NCI-H510A (cell line): ENCODE results near the gene BAIAP2.

ENCODE experiments used
- DNase-seq: peaks from one replicate; lab custom pipeline; 2025; lab: John Stamatoyannopoulos, UW

The BAIAP2 gene

DNA sequence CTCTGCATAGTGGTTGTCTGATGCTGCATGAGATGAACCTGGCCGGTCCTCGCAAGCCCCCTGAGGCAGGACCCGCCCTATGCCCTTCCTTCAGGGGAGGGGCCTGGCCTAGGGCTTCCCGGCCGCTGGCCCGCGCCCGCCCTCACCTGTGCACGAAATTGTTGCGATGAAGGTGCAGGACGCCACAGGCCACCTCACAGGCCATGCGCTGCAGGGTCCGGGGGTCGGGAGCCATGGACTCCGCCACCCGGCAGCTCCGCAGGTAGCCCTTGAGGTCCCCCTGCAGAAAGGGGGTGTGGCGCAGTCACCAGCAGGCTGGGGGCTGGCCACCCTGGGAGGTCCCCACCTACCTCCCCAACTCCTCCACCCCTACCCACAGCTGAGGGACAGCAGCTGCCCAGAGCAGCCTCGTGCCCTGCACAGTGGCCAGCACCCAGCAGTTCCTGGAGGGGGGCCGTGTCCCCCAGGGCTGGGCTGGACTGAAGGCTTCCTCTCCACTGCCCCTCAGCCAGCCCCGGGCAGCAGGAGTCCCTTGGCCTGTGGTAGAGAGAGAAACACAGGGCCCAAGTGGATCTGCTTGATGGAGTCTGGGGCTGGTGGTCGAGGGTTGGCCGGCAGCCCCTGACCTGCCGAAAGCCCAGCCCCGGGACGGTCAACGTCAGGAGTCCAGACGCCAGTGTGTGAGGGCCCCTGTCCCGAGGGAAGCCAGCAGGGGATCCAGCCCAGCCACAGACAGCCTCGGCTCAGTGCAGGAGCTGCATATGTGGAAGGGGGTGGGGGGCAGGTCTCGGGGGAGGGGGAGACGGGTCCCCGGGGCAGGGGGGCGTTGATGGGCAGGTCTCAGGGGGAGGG is 91.6 kb downstream of the BAIAP2 start:
- no peak for DNase-seq

DNA sequence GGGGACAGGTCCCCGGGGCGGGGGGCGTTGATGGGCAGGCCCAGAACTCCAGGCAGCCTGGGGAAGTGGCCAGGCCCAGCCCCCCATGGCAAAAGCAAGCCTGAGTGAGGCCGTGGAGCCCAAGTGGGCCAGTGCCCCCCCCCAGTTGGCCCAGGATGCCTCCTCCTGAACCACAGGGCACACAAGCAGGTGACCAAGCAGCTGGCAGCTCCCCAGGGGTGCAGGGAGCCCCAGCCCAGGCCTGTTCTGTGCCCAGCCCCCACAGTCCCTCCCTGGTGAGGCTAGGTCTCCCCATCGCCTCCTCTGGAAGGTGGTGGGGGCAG is 92.1 kb downstream of the BAIAP2 start:
- DNase-seq = no peak

DNA sequence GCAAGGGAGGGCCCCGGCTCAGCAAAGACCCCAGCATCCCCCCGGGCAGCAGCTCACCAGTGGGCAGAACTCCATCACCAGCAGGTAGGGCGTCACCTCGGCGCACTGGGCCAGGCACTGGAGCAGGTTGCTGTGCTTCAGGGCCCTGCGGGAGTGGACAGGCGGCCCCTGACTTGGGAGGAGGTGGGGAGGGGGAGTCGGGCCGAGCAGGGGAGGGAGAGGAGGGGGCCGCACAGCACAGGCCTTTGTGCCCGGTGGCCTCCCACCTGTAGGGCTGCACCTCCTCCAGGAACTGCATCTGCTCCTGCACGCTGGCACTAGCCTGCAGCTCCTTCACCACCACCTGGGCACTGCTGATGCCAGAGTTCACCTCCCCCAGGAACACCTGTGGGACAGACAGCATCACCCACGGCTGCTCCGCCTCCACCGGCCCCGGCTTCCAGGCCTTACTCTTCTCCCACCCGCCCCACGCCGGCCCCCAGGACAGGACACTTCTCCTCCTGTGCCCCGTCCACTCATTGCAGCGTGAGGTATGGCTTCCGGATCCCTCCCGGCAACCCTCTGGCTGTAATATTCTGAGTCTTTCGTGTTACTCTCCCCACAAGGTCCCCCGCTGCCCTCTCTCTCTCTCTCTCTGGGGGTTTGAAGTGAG is 92.7 kb downstream of the BAIAP2 start:
- no peak for DNase-seq

DNA sequence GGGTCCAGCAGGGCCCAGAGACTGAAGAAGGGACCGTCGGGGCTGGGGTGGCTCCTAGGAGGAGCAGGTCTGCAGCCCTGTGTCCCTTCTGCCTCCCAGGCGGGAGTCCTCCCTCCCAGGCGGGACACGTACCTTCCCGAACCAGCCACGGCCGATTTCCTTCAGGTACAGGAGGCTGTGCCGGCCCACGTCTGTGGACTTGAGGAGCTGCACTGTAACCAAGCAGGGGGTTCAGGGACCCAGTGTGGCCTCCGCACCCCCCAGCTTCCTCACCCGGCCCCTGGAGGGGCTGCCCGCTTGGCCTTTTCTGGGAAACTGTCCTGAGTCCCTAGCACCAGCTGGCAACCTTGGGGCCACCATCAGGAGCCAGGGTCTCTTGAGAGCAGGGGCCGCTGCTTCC is 93.4 kb downstream of the BAIAP2 start:
- no peak for DNase-seq

DNA sequence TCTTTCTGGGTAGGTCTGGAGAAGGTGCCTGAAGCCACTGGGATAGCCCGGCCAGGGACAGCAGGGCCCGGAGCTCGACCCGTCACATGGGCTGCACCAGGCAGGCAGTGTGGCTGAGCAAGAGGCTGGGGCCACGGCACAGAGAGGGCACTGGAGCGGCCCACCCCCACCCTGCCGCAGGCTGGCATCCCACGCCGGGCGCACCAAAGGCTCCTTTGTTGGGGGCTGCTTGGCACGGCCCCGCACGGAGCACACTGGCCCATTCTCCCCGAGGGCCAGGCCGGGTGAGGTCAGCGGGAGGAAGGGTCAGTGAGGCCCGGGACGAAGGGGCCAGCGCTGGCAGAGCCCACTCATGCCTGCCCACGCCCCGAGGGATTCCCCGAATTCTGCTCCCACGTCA is 93.8 kb downstream of the BAIAP2 start:
- DNase-seq = no peak

DNA sequence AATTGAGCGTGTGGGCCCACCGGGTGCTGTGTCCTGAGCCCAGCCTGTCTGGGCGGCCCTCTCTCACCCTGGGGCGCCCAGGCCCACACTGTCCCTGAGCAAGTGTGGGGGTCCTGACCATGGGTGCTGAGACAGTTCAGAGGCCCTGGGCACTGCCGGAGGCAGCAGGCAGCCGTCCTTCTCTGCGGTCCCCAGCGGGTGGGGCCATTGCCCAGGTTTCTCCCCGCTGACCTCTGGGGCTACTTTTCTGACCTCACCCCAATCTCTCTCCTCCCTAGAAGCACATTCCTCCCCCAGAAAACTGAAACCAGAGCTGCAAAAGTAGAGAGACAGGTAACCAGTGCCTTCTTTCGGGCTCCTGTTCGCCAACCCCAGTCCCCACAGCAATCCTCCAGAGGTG is 94.3 kb downstream of the BAIAP2 start:
- DNase-seq = no peak

DNA sequence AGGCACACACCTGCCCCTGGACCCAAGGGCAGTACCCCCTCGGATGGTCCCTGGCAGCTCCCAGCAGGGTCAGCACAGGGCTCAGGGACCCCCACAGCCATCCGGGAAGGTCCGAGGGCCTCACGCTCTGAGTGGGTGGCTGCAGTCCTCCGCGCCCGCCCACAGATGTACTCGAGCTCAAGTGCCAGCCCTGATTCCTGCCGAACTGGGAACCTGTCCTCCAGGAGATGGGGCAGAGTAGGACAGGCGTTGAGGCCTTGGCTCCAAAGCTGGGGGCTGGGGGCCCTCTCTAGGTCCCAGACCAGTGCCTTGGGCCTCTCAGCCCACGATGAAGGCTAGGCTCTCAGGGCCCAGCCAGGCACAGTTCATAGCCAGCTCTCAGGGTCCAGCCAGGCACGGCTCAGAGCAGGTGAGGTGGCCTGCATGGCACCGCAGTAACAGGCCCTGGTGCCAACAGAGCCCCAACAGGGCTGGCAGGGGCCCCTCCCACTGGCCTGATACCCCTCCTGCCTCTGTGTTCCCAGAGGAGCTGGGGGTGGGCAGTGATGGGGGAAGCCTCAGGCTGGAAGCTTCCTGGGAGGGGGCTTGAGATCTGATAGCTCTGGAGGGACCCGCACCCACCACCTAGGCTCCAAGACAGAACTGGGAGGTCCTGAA is 94.9 kb downstream of the BAIAP2 start:
- no peak for DNase-seq

DNA sequence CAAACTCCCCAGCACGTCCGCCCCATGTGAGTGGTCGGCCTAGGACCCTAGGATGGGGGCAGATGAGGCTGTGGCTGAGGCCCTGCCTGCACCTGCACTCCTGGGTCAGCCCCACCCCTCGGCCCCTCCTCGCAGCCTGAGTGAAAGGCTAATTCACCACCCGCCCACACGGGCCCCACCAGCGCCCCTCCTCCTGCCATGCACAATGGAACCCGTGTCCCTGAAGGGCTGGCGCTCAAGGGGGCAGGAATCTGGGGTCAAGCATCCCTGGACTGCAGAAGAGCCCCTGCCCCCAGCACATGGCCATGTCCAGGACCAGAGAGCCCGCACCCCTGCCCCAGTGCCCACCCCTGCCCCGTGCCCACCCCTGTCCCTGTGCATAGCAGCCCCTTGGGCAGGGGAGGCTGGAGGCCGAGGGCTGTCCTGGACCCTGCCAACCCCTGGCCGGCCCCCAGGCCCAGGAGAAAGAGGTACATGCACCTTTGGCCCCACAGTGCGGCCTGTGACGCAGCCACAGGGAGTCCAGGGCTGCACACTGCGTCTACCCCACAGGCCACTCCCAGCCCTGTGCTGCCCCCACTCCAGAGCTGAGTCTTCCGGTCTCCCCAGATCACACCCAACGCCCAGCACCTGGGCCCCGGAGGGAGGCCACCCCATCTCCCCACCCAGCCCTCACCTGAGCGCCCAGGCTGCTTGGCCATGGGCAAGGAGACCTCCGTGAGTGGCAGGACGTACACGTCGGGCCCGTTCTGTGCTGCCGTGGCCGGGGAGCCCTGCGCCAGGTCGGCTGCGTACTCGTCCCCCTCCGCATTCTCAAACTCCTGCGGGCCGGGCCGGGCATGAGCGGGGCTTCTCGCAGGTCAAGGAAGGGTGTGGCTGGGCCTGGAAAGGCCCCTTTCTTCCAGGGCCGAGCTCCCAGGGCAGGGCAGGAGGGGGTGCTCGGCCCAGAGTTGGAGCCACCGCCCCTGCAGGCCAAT is 95.7 kb downstream of the BAIAP2 start:
- no peak for DNase-seq

DNA sequence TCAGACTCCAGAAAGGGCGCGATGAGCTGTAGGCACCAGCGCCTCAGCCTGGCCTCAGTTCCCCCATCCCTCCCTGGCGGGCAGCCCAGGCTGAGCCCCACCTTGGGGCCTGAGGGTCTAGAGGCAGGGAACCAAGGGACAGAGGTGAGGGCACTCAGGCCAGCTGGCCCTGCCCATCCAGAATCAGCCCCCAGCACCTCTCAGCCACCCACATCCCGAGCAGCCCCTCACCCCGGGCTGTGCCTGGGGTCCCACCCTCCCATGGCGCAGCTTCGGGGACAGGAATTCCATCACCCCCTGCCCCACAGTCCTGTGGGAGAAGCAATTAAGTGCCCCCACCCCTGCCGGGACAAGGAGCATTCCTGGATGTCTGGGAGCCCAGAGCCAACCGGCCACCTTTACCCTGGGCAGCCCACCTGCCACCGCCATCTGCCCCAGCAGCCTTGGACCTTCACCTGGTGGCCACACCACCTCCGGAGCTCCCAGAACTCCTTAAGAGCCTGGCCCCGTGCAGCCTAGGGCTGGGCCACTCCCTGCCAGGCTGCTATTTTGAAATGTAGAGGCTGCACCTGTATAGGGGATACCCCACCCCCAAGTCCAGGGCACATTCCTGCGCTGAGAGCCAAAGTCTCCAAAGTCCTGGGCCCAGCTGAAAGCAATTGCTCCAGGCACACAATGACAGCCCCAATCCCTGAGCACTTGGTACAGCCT is 96.7 kb downstream of the BAIAP2 start:
- no peak for DNase-seq

DNA sequence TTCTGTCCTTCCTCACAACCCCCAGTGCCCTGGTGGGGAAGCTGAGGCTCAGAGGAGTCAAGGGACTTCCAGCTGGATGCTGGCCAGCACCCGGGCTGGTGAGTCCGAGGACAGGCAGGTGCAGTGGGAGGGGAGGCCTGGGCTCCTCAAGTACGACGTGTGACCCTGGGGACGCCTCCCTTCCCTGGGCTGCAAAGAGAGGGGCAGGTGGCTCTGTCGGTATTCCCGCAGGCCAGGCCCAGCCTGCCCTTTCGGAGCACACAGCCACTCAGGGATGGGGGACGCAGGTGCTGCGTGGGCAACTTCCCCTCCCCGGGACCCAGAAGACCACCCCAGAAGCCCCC is 97.2 kb downstream of the BAIAP2 start:
- no peak for DNase-seq

DNA sequence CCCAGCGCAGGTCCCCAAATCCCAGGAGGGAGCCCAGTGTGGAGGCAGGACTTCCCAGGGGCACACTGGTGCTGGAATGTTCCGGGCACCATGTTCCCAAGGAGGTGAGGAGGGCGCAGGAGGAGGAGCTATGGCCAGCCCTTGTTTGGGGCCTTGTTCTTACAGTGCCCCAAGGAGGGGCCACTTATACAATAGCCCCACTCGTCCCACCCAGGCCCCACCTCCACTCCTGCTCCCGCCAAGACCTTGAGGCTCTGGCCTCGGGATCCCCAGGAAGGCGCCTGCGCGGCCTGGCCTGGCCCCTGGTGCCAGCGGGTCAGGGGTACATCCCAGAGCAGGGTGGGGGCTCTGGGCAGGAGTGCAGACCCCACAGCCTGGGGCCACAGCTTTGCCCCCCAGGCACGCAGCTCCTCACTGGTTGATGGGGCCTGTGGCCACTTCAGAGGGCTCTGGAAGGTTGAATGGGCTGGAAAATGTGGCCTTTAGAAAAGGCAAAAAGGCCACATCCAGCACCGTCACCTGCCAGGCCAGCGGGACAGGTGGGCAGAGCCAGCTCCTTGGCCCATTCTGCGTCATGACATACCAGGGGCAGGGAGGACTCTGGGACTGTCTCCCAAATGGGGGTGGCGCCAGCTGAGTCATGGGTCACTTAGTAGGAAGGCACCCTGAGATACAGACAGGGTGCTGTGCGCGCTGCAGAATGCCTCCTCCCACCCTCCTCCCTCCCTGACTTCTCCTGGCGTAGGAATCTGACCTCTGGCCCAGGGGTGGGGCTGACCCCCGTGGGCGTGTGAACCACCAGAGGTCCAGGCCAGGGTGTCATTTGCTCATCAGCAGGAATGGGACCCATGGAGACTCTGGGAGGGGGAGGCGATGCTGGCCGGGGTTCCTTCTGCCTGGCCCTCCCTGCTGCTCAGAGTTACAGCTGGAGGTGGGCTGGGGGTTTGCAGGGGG is 98.1 kb downstream of the BAIAP2 start:
- no peak for DNase-seq

DNA sequence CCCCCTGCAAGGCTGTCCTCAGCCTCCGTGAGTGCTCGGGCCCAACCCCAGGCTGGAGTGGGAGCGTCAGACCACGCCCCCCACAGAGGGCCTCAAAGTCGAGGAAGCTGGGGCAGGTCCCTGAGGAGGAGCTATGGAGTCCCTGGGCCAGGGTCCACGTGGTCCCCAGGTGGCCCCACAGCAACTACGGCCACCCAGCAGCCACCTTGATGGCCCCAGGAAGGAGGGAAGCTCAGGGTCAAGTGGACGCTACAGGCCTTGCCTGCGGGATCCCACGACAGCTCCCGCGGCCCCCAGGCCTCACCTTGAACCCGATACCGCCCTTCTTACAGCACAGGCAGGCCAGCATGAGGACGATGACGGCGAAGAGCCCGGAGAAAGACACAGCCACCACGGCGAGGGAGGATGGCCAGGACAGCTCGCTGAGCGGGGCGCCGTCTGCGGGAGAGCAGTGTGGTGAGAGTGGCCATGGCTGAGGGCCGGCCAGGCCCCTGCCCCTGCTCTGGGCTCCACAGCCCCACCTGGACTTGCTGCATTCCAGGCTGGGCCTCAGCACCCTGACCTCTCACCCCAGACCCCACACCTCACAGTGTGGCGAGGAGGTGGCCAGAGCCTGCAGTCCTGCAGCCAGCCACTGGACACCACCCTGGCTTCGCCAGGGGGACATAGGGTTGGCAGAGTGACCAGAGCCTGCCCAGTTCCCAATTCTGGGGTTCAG is 99.3 kb downstream of the BAIAP2 start:
- no peak for DNase-seq

DNA sequence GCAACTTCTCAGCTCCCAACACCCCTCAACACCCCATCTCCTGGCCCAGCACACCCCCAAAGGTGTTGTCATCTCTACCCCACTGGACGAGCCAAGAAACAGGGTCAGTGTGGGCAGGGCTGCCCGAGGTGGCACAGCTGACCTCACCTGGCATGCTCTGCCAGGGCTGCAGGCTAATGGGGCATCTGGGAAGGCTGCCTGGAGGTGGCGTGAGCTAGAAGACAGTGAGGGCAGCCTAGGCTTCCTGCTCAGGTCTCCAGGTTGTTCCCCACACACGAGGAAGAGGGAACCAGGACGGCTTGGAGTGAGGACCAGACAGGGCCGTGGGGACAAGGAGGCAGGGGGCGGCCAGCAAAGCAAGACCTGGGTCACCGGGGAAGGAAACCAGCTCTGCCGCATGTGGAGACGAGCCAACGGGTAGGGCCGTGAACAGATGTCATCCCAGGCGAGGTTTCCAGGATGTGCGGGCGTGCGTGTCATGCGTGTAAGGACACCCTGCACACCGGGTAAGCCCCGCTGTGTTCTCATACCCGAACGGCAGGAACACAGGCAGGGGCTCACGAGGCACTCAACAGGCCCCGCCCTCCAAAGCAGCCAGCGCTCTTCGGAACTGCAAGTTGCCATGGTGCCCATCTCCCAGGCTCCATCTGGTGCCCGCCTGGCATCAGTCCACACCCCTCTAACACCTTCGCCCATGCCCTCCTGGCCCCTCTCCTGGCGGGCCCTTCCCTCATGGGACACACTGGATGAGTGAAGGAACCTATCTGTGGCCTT is 100.7 kb downstream of the BAIAP2 start:
- DNase-seq = peak; percentile 62

DNA sequence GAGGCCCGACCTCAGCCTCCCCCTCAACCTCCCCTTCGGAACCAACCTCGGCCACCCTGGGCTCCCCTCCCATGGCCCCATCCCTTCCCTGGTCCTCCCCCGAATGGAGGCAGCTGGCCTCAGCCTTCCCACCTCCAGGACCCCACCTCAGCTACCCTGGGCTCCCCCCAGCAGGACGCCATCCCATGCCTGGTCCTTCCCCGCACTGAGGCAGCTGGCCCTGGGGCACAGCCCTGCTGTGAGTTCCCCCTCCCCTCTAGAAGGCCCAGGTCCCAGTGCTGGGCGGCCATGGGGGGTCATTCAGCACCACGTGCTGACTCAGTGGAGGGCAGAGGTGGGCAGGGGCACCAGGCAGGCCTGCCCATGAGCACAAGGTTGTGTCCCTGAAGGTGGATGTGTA is 101.4 kb downstream of the BAIAP2 start:
- no peak for DNase-seq

DNA sequence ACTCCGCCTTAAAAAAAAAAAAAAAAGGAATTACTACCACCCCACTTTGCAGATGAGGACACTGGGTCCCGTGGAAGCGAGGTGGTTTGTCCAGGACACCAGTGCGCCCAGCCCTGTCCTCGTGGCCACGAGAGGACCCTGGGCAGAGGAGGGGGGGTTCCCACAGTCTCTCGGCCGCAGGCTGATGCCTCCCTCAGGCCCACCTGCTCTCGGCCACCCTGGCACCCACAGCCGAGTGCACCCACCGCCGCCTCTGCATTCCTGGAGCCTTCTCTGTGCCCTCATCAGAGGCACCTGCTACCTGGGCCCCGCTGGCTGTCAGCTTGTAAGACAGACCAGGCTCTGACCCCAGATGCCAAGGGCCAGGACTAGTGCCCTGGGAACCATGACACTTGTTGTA is 102.3 kb downstream of the BAIAP2 start:
- DNase-seq = no peak

DNA sequence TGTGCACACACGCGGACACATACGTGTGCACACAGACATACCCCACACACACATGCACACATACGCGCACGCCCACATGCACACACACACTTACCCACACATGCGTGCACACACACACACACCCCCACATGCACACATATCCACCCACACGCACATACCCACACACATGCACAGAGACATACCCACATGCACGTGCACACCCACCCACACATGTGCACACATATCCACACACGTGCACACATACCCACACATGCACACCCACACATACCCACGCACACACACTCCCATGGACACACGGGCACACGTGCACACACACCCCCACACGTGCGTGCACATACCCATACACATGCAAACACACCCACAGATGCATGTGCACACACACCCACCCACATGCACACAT is 103.1 kb downstream of the BAIAP2 start:
- no peak for DNase-seq

DNA sequence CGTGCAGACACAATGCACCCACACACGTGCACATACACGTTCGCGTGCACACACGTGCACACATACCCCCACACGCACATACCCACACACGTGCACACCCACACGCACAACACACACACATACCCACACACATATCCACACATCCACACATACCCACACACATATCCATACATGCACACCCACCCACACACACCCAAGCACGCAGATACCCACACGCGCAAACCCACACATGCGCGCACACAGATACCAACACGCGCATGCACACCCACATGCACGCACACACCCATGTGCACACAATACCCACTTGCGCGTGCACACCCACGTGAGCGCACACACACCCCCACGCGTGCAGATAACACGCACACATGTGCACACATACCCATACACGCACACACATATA is 103.5 kb downstream of the BAIAP2 start:
- no peak for DNase-seq

DNA sequence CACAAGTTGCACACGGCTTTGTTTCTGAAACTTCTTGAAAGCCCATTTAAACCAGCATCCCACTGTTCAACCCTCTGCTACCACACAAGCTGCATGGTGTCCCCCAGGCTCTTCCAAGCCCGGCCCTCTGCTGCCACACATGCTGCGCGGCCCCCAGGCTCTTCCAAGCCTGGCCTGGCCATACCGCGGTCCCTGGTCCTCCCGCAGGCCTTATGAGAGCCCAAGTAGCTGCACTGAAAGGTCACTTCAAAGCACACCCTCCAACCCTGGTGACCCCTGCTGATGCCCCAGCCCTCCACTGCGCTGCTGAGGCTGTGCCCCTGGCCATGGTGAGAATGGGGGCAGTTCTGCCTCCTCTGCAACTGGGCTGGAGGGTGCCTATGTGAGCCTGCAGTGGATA is 104.5 kb downstream of the BAIAP2 start:
- no peak for DNase-seq

DNA sequence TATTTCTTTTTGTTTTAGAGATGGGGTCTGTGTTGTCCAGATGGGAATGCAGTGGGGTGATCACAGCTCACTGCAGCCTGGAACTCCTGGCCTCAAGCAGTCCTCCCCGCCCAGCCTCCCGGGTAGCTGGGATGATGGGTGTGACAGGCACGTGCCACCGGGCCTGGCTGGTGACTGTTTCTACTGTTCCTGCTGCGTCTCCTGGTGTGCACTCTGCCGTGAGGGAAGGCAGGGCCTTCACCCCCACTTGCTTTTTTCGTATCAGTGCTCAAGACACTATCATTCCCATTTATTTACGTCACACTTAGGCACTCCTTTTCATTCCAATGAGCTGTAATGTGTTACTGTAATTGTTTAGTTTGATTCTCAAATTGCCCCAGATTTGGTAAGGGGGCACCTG is 105.1 kb downstream of the BAIAP2 start:
- no peak for DNase-seq
